OCI-LY7 (cell line): ENCODE results near the gene CRIP2. TPM values are rescaled to one million over a fixed set of nuclear protein-coding genes. Genes with fewer than 3 reads are reported as not detected.

ENCODE experiments used
- BruUV-seq: library from RNA; stranded (reverse); fragments of 400-500 nt; replicated peaks from 2 replicates; lab custom pipeline; 2021; lab: Mats Ljungman, UMichigan
- CTCF ChIA-PET: fragments of 300-600 bp; sonication (Branson Sonifier 250); formaldehyde crosslinking; loops from one replicate; lab custom pipeline; 2022; ENCODE audit warnings: antibody characterized with exemption; ENCODE audit not compliant: unreplicated experiment; lab: Charles Lee
- POLR2A ChIA-PET: fragments of 300-600 bp; sonication (Branson Sonifier 250); formaldehyde crosslinking; loops from one replicate; lab custom pipeline; 2022; ENCODE audit warnings: antibody characterized with exemption; lab: Charles Lee
- DNase-seq: peaks from one replicate; pipeline ENCODE4 v3.0.0-alpha.2; 2015; ENCODE audit warnings: low spot score
- H2AFZ ChIP-seq: fragments of 200-600 bp; sonication (generic), shearing (Covaris generic); 2 replicates; pipeline ENCODE4 v1.6.1; 2014; ENCODE audit warnings: mild to moderate bottlenecking, antibody characterized with exemption, low read length, moderate library complexity
- H3K27ac ChIP-seq: fragments of 200-600 bp; sonication (generic); 2 replicates; pipeline ENCODE4 v1.5.1; 2014; ENCODE audit warnings: mixed run types, low read depth, mild to moderate bottlenecking, moderate library complexity, low read length, inconsistent platforms; ENCODE audit not compliant: poor library complexity, severe bottlenecking
- H3K36me3 ChIP-seq: fragments of 200-600 bp; sonication (generic); 2 replicates; pipeline ENCODE4 v1.6.1; 2014; ENCODE audit warnings: mild to moderate bottlenecking, antibody characterized with exemption, low read length, moderate library complexity, mixed read lengths; ENCODE audit not compliant: insufficient read depth
- H3K4me1 ChIP-seq: fragments of 200-600 bp; sonication (generic); 2 replicates; pipeline ENCODE4 v1.5.1; 2014; ENCODE audit warnings: mild to moderate bottlenecking, low read length; ENCODE audit not compliant: insufficient read depth, poor library complexity, severe bottlenecking
- H3K4me2 ChIP-seq: fragments of 200-600 bp; sonication (generic); 2 replicates; pipeline ENCODE4 v1.6.1; 2014; ENCODE audit warnings: mild to moderate bottlenecking, low read length
- H3K4me3 ChIP-seq: fragments of 200-600 bp; sonication (generic); 2 replicates; pipeline ENCODE4 v1.5.1; 2014; ENCODE audit warnings: mild to moderate bottlenecking, low read depth, low read length; ENCODE audit not compliant: poor library complexity, severe bottlenecking
- H3K79me2 ChIP-seq: fragments of 200-600 bp; sonication (generic); 2 replicates; pipeline ENCODE4 v1.6.1; 2016; ENCODE audit warnings: low read depth, mild to moderate bottlenecking, low read length, moderate library complexity, mixed read lengths; ENCODE audit not compliant: insufficient read depth
- H3K9me2 ChIP-seq: fragments of 200-600 bp; sonication (generic); 2 replicates; pipeline ENCODE4 v1.6.1; 2016; ENCODE audit warnings: mild to moderate bottlenecking, low read length, mixed read lengths; ENCODE audit not compliant: insufficient read depth
- H3K9me3 ChIP-seq: fragments of 200-600 bp; sonication (generic); 2 replicates; pipeline ENCODE4 v1.6.1; 2014; ENCODE audit warnings: mild to moderate bottlenecking, mixed run types, low read length, mixed read lengths
- H4K20me1 ChIP-seq: fragments of 200-600 bp; sonication (generic); 2 replicates; pipeline ENCODE4 v1.6.1; 2014; ENCODE audit warnings: mild to moderate bottlenecking, antibody characterized with exemption, low read length, moderate library complexity, mixed read lengths; ENCODE audit not compliant: insufficient read depth
- CTCF ChIP-seq: fragments of 200-600 bp; sonication (generic); conservative IDR thresholded peaks from 2 replicates; pipeline ENCODE4 v1.5.1; 2014; ENCODE audit warnings: mild to moderate bottlenecking, antibody characterized with exemption, low read length, moderate library complexity, mixed read lengths
- EZH2phosphoT487 ChIP-seq: fragments of 200-600 bp; sonication (generic); IDR thresholded peaks from 2 replicates; pipeline ENCODE4 v1.6.1; 2018; ENCODE audit warnings: low read depth, borderline replicate concordance, mild to moderate bottlenecking, mixed run types, antibody characterized with exemption, low read length, moderate library complexity, mixed read lengths
- intact Hi-C: fragments of 100-400 bp; cut with micrococcal nuclease; formaldehyde crosslinking; loops from one replicate; pipeline ENCODE4 v1.10.0; 2022; ENCODE audit not compliant: unreplicated experiment
- total RNA-seq, 2 experiments: library from RNA; depleted of rRNA in 1 of 2; stranded (reverse); fragments of >200 nt in 1 of 2; shearing (Covaris generic) in 1 of 2; gene quantifications; 2 replicates each; pipeline ENCODE4 v1.2.3, GENCODE V29; 2014 to 2022

The CRIP2 gene
- total RNA-seq, 2 experiments from 2014 or later, result not detected

- DNase-seq, result no peak
- Histone ChIP-seq H3K36me3 (no peaks in the 10 kb centered on the region), H2AFZ (no peak overlapping the region), H4K20me1 (no peaks in the 10 kb centered on the region), H3K9me3 (no peaks in the 10 kb centered on the region), H3K4me2 (no peak overlapping the region), H3K79me2 (no peaks in the 10 kb centered on the region), H3K27ac (no peak overlapping the region), H3K4me1 (peaks cover 42% of the 10 kb centered on the region), H3K4me3 (no peak overlapping the region), H3K9me2 (no peaks in the 10 kb centered on the region)
- no peak for TF ChIP-seq CTCF
- no peak for TF ChIP-seq EZH2phosphoT487
- intact Hi-C loops, result no loop called here
- BruUV-seq, result no TSS peak
- ChIA-PET CTCF (no interaction called here), POLR2A (no interaction called here)
Measured at GRCh38 chr14:105484997-105485393, 10.4 kb downstream of the CRIP2 start.

- Histone ChIP-seq H4K20me1 (no peaks in the 10 kb centered on the region), H3K9me2 (no peaks in the 10 kb centered on the region), H3K79me2 (no peaks in the 10 kb centered on the region), H3K4me2 (no peak overlapping the region), H3K36me3 (no peaks in the 10 kb centered on the region), H2AFZ (no peak overlapping the region), H3K27ac (no peak overlapping the region), H3K4me3 (no peak overlapping the region), H3K4me1 (peaks cover 39% of the 10 kb centered on the region), H3K9me3 (no peaks in the 10 kb centered on the region)
- intact Hi-C loops, result no loop called here
- DNase-seq, result no peak
- ChIA-PET CTCF (no interaction called here), POLR2A (no interaction called here)
- TF ChIP-seq CTCF (peak; percentile 41; the same call in 1 of the 2 replicates), EZH2phosphoT487 (peak; percentile 82; the same call in 1 of the 2 replicates)
- no TSS peak for BruUV-seq
Measured at GRCh38 chr14:105485739-105486162, 11.1 kb downstream of the CRIP2 start.

- intact Hi-C loops, result no loop called here
- no peaks in the 10 kb centered on the region for H3K9me3 ChIP-seq
- CTCF ChIA-PET, result no interaction called here
- no peak within 1 kb of the TSS for H2AFZ ChIP-seq
- H3K36me3 ChIP-seq, result no peaks in the 10 kb centered on the region
- no peak for DNase-seq
- H3K27ac ChIP-seq, result no peak within 1 kb of the TSS
- POLR2A ChIA-PET, result no interaction called here
- TF ChIP-seq CTCF, result no peak
- no peak for TF ChIP-seq EZH2phosphoT487
- no peaks in the 10 kb centered on the region for H3K79me2 ChIP-seq
- H3K4me3 ChIP-seq, result peak within 1 kb of the TSS; percentile 35
- H3K9me2 ChIP-seq, result no peaks in the 10 kb centered on the region
- H3K4me2 ChIP-seq, result peak within 1 kb of the TSS; percentile 60
- H3K4me1 ChIP-seq, result peaks cover 33% of the 10 kb centered on the region
- no peaks in the 10 kb centered on the region for H4K20me1 ChIP-seq
- no TSS peak for BruUV-seq
Measured at GRCh38 chr14:105486163-105486973, 11.7 kb downstream of the CRIP2 start, which contains the start of gene CRIP1. TSS of gene CRIP1 (plus strand) at chr14:105486886. CDS start at chr14:105487260, 374 bp downstream.
